HCT116 (cell line): ENCODE data around the gene METTL13.

Source experiments
- CEBPB ChIP-seq: IDR thresholded peaks from 2 replicates; pipeline ENCODE4 v1.6.1; 2012; ENCODE audit warnings: low read depth
- ELF1 ChIP-seq: IDR thresholded peaks from 2 replicates; pipeline ENCODE4 v1.6.1; 2012; ENCODE audit warnings: low read depth, borderline replicate concordance
- EZH2 ChIP-seq: fragments of 200-600 bp; sonication (generic); IDR thresholded peaks from 2 replicates; pipeline ENCODE4 v1.6.1; 2017; ENCODE audit warnings: antibody characterized with exemption, mixed run types
- EZH2phosphoT487 ChIP-seq: fragments of 200-600 bp; IDR thresholded peaks from 2 replicates; pipeline ENCODE4 v1.6.1; 2018; ENCODE audit warnings: antibody characterized with exemption, borderline replicate concordance
- FOSL1 ChIP-seq: IDR thresholded peaks from 2 replicates; pipeline ENCODE4 v1.6.1; 2012; ENCODE audit warnings: low read depth
- POLR2A ChIP-seq: IDR thresholded peaks from 2 replicates; pipeline ENCODE4 v1.7.0; 2011; ENCODE audit warnings: borderline replicate concordance; ENCODE audit not compliant: insufficient read depth, insufficient read length; ENCODE audit errors: extremely low read depth
- POLR2AphosphoS5 ChIP-seq: IDR thresholded peaks from 2 replicates; pipeline ENCODE4 v1.6.1; 2011; ENCODE audit warnings: mild to moderate bottlenecking, low read depth, low read length, moderate library complexity
- SIN3A ChIP-seq: IDR thresholded peaks from 2 replicates; pipeline ENCODE4 v1.6.1; 2012; ENCODE audit warnings: low read depth
- SP1 ChIP-seq: IDR thresholded peaks from 2 replicates; pipeline ENCODE4 v1.6.1; 2012; ENCODE audit warnings: low read depth
- TCF7L2 ChIP-seq: IDR thresholded peaks from 2 replicates; pipeline ENCODE4 v1.7.0; 2011; ENCODE audit warnings: borderline replicate concordance, inconsistent platforms; ENCODE audit not compliant: insufficient read depth, insufficient read length; ENCODE audit errors: extremely low read depth
- YY1 ChIP-seq: IDR thresholded peaks from 2 replicates; pipeline ENCODE4 v1.6.1; 2011; ENCODE audit warnings: low read length, low read depth, moderate library complexity, mild to moderate bottlenecking; ENCODE audit not compliant: insufficient replicate concordance; ENCODE audit errors: extremely low read depth
- TF ChIP-seq, protein P1 (sequence below): IDR thresholded peaks from 2 replicates; pipeline ENCODE4 v1.6.1; 2012
- TF ChIP-seq, protein P2 (sequence below), 3 experiments: fragments of 200-600 bp in 1 of 3; sonication (generic) in 1 of 3; IDR thresholded peaks in 2 of 3; conservative IDR thresholded peaks in 1 of 3; 2 replicates each; pipeline ENCODE4 v1.5.1; 2012 to 2017; ENCODE audit warnings: low read depth in 2 of 3, low read length in 2 of 3, antibody characterized with exemption in 1 of 3, borderline replicate concordance in 1 of 3, control low read depth in 1 of 3, mild to moderate bottlenecking in 1 of 3, mixed read lengths in 1 of 3, mixed run types in 1 of 3, moderate library complexity in 1 of 3; ENCODE audit not compliant: insufficient read depth in 1 of 3

- no peak for TF ChIP-seq EZH2
- TF ChIP-seq SIN3A, result no peak
- TF ChIP-seq TCF7L2, result no peak
- TF ChIP-seq, protein P1, sequence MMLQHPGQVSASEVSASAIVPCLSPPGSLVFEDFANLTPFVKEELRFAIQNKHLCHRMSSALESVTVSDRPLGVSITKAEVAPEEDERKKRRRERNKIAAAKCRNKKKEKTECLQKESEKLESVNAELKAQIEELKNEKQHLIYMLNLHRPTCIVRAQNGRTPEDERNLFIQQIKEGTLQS, result no peak
- TF ChIP-seq, protein P2, sequence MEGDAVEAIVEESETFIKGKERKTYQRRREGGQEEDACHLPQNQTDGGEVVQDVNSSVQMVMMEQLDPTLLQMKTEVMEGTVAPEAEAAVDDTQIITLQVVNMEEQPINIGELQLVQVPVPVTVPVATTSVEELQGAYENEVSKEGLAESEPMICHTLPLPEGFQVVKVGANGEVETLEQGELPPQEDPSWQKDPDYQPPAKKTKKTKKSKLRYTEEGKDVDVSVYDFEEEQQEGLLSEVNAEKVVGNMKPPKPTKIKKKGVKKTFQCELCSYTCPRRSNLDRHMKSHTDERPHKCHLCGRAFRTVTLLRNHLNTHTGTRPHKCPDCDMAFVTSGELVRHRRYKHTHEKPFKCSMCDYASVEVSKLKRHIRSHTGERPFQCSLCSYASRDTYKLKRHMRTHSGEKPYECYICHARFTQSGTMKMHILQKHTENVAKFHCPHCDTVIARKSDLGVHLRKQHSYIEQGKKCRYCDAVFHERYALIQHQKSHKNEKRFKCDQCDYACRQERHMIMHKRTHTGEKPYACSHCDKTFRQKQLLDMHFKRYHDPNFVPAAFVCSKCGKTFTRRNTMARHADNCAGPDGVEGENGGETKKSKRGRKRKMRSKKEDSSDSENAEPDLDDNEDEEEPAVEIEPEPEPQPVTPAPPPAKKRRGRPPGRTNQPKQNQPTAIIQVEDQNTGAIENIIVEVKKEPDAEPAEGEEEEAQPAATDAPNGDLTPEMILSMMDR (IDR thresholded peaks at IDR 0.05 in 2 of 3, conservative IDR thresholded peaks at IDR 0.05 in 1 of 3; ENCODE audit: borderline replicate concordance in 1 of 3, insufficient read depth in 1 of 3, low read depth in 2 of 3, low read length in 2 of 3), result no peak
- TF ChIP-seq SP1, result no peak
- no peak for TF ChIP-seq POLR2AphosphoS5
- TF ChIP-seq EZH2phosphoT487, result no peak
- TF ChIP-seq CEBPB, result no peak
- TF ChIP-seq YY1, result no peak
- no peak for TF ChIP-seq POLR2A
- no peak for TF ChIP-seq FOSL1
- TF ChIP-seq ELF1, result no peak
These were observed 12.6 kb downstream of the METTL13 start for GRCh38 chr1:171794085-171794484.
